Common myeloid progenitor, CD34-positive (primary cell): ENCODE measurements around the gene TMC2.
"Not testable (repeated sequence)": the region's sequence is repeated elsewhere in the genome, so short reads cannot be mapped to it uniquely, and the experiment has no call there.

Experiments used
- CTCF ChIA-PET: fragments of 350-600 bp; sonication (Branson Sonifier 250); formaldehyde crosslinking; loops from one replicate; lab custom pipeline; 2021; ENCODE audit warnings: antibody characterized with exemption; lab: Charles Lee
- POLR2A ChIA-PET: fragments of 350-600 bp; sonication (Branson Sonifier 250); formaldehyde crosslinking; loops from one replicate; lab custom pipeline; 2021; ENCODE audit warnings: antibody characterized with exemption; lab: Charles Lee
- DNase-seq, 3 donors: peaks; one replicate each; pipeline versions ENCODE4 v3.0.0 to v3.0.0-alpha.2; 2013
- H3K27ac ChIP-seq, 2 experiments: 1 replicate in 1 of 2; 2 replicates in 1 of 2; pipeline ENCODE4 v1.7.0; 2013; ENCODE audit warnings: inconsistent platforms in 2 of 2, low read length in 2 of 2, mild to moderate bottlenecking in 2 of 2, low read depth in 1 of 2, moderate library complexity in 1 of 2; ENCODE audit not compliant: severe bottlenecking in 2 of 2, insufficient read depth in 1 of 2, poor library complexity in 1 of 2
- H3K27me3 ChIP-seq, 5 experiments: replicated peaks in 2 of 5; 1 replicate in 3 of 5; 2 replicates in 2 of 5; pipeline versions ENCODE4 v1.6.1 to v1.7.0; 2013; ENCODE audit warnings: low read length in 4 of 5, mild to moderate bottlenecking in 2 of 5, moderate library complexity in 2 of 5, inconsistent platforms in 1 of 5; ENCODE audit not compliant: insufficient read depth in 5 of 5, control insufficient read depth in 4 of 5
- H3K36me3 ChIP-seq, 4 experiments: 1 replicate in 2 of 4; 2 replicates in 2 of 4; pipeline versions ENCODE4 v1.6.1 to v1.7.0; 2013; ENCODE audit warnings: low read length in 3 of 4, control low read depth in 1 of 4, mild to moderate bottlenecking in 1 of 4; ENCODE audit not compliant: control insufficient read depth in 4 of 4, insufficient read depth in 4 of 4
- H3K4me1 ChIP-seq, 4 experiments: 1 replicate in 3 of 4; 2 replicates in 1 of 4; pipeline versions ENCODE4 v1.6.1 to v1.7.1; 2013; ENCODE audit warnings: low read length in 3 of 4, mild to moderate bottlenecking in 3 of 4, control low read depth in 1 of 4, inconsistent platforms in 1 of 4, moderate library complexity in 1 of 4; ENCODE audit not compliant: control insufficient read depth in 4 of 4, insufficient read depth in 4 of 4; ENCODE audit errors: control extremely low read depth in 1 of 4
- H3K4me3 ChIP-seq, 7 experiments: 1 replicate in 4 of 7; 2 replicates in 3 of 7; pipeline versions ENCODE4 v1.5.1 to v1.7.0; 2013; ENCODE audit warnings: mild to moderate bottlenecking in 7 of 7, low read length in 6 of 7, moderate library complexity in 6 of 7, inconsistent platforms in 2 of 7, low read depth in 2 of 7, control low read depth in 1 of 7; ENCODE audit not compliant: insufficient read depth in 4 of 7, control insufficient read depth in 1 of 7; ENCODE audit errors: extremely low read depth in 1 of 7
- H3K9me3 ChIP-seq, 5 experiments: 1 replicate in 4 of 5; 2 replicates in 1 of 5; pipeline versions ENCODE4 v1.6.1 to v1.7.1; 2013; ENCODE audit warnings: low read length in 4 of 5, mild to moderate bottlenecking in 2 of 5, inconsistent platforms in 1 of 5, low read depth in 1 of 5, moderate library complexity in 1 of 5; ENCODE audit not compliant: control insufficient read depth in 4 of 5, insufficient read depth in 2 of 5; ENCODE audit errors: control extremely low read depth in 1 of 5
- WGBS: methylation state at CpG from one replicate; pipeline ENCODE4 v1.1.5; 2013; ENCODE audit not compliant: insufficient coverage; 5-methylcytosine and 5-hydroxymethylcytosine counted together

TMC2 gene

GRCh38 chr20:2519115-2519809 is 17.1 kb upstream of the TMC2 start:
- H3K4me3 ChIP-seq = no peak overlapping the region
- DNase-seq = no peak
- peaks cover 0 to 7% (median 0%) of the 10 kb centered on the region in 5 experiments for H3K27me3 ChIP-seq
- 100% methylated on average over 3 of the region's 4 CpGs for WGBS
- H3K27ac ChIP-seq = no peak overlapping the region
- peaks cover 0 to 4% (median 3%) of the 10 kb centered on the region in 4 experiments for H3K4me1 ChIP-seq
- ChIA-PET CTCF (interaction anchor here (1.0 to 3.6 kb wide), 5 partner anchors 12 to 482 kb away, joined by 3 to 18 read pairs (median 3); no protein-coding TSS in a partner anchor), POLR2A (no interaction called here)
- no peaks in the 10 kb centered on the region for H3K9me3 ChIP-seq
- no peaks in the 10 kb centered on the region for H3K36me3 ChIP-seq

- Histone ChIP-seq H3K27me3 (peaks cover 0 to 6% (median 0%) of the 10 kb centered on the region in 5 experiments), H3K36me3 (no peaks in the 10 kb centered on the region), H3K4me1 (peaks cover 0 to 14% (median 11%) of the 10 kb centered on the region in 4 experiments), H3K9me3 (no peaks in the 10 kb centered on the region), H3K27ac (no peak overlapping the region), H3K4me3 (no peak overlapping the region)
- CTCF ChIA-PET = interaction anchor here (0.9 to 3.6 kb wide), 5 partner anchors 12 to 124 kb away, joined by 3 to 18 read pairs (median 4); partner anchors contain the start of gene ZNF343
- POLR2A ChIA-PET = no interaction called here
- 100% methylated on average over 3 of the region's 3 CpGs for WGBS
- no peak for DNase-seq
Measured at GRCh38 chr20:2520617-2521016, 15.8 kb upstream of the TMC2 start.

GRCh38 chr20:2521369-2522305 is 14.7 kb upstream of the TMC2 start:
- Histone ChIP-seq H3K9me3 (no peaks in the 10 kb centered on the region), H3K27ac (no peak overlapping the region), H3K27me3 (peaks cover 0 to 2% (median 0%) of the 10 kb centered on the region in 5 experiments), H3K4me3 (no peak overlapping the region), H3K4me1 (peaks cover 0 to 17% (median 13%) of the 10 kb centered on the region in 4 experiments), H3K36me3 (no peaks in the 10 kb centered on the region)
- DNase-seq = peak; percentile 49 to 62 (median 58)
- CTCF ChIA-PET = interaction anchor here (0.5 to 3.7 kb wide), 22 partner anchors 8 to 800 kb away, joined by 3 to 37 read pairs (median 4); partner anchors contain the start of genes SNRPB and ZNF343
- POLR2A ChIA-PET = interaction anchor here (0.5 to 0.8 kb wide), 2 partner anchors 12 to 57 kb away, joined by 3 to 5 read pairs; no protein-coding TSS in a partner anchor
- 23% methylated on average over 5 of the region's 10 CpGs for WGBS

GRCh38 chr20:2522826-2523429 is 13.4 kb upstream of the TMC2 start:
- peaks cover 0 to 17% (median 13%) of the 10 kb centered on the region in 4 experiments for H3K4me1 ChIP-seq
- H3K4me3 ChIP-seq, H3K9me3 ChIP-seq, DNase-seq, H3K36me3 ChIP-seq, H3K27ac ChIP-seq, H3K27me3 ChIP-seq: not testable (repeated sequence)
- CTCF ChIA-PET = interaction anchor here (0.5 to 3.7 kb wide), 11 partner anchors 9 to 491 kb away, joined by 3 to 37 read pairs (median 5); partner anchors contain the start of gene ZNF343
- 89% methylated on average over 3 of the region's 5 CpGs for WGBS
- POLR2A ChIA-PET = interaction anchor here (0.6 kb wide), 1 partner anchor 10 kb away, joined by 3 read pairs; no protein-coding TSS in a partner anchor

GRCh38 chr20:2523919-2524708 is 12.3 kb upstream of the TMC2 start:
- peak; percentile 86 to 95 (median 95) for DNase-seq
- Histone ChIP-seq H3K36me3 (no peaks in the 10 kb centered on the region), H3K27me3 (peaks cover 0 to 13% (median 2%) of the 10 kb centered on the region in 5 experiments), H3K4me3 (peak overlapping the region; percentile 80 to 98 (median 85)), H3K27ac (peak overlapping the region; percentile 40 to 87), H3K4me1 (peaks cover 0 to 17% (median 13%) of the 10 kb centered on the region in 4 experiments), H3K9me3 (no peaks in the 10 kb centered on the region)
- ChIA-PET CTCF (interaction anchor here (0.6 to 3.7 kb wide), 11 partner anchors 10 to 338 kb away, joined by 3 to 37 read pairs (median 3); partner anchors contain the start of gene SNRPB), POLR2A (interaction anchor here (1.5 kb wide), 1 partner anchor 10 kb away, joined by 3 read pairs; no protein-coding TSS in a partner anchor)
- WGBS = 12% methylated on average over 23 of the region's 26 CpGs
